AG04450 (cell line): ENCODE results near the gene FGF21. TPM values are rescaled to one million over a fixed set of nuclear protein-coding genes. Genes with fewer than 3 reads are reported as not detected.

Source experiments
- CTCF ChIA-PET: fragments of 300-600, 350-600 bp; formaldehyde crosslinking; extraction: SDS; loops from one replicate; lab custom pipeline; 2022; ENCODE audit warnings: antibody characterized with exemption, inconsistent platforms; lab: Charles Lee
- POLR2A ChIA-PET: fragments of 350-600 bp; formaldehyde crosslinking; extraction: SDS; loops from one replicate; lab custom pipeline; 2021; ENCODE audit warnings: antibody characterized with exemption, inconsistent platforms; lab: Yijun Ruan, JAX
- DNase-seq: peaks from one replicate; pipeline ENCODE4 v3.0.0-alpha.2; 2011; ENCODE audit warnings: low read depth, low spot score
- H3K27ac ChIP-seq: one replicate; pipeline ENCODE4 v1.5.1; 2012; ENCODE audit warnings: low read depth, low read length, control low read depth
- H3K27me3 ChIP-seq: one replicate; pipeline ENCODE4 v1.6.0; 2012; ENCODE audit warnings: low read length; ENCODE audit not compliant: control insufficient read depth, insufficient read depth
- H3K4me3 ChIP-seq: 2 replicates; pipeline ENCODE4 v1.5.1; 2011; ENCODE audit warnings: mild to moderate bottlenecking, low read depth, low read length, control low read depth
- H3K9me3 ChIP-seq: 2 replicates; pipeline ENCODE4 v1.5.1; 2012; ENCODE audit warnings: low read length; ENCODE audit not compliant: control insufficient read depth, insufficient read depth
- CTCF ChIP-seq: IDR thresholded peaks from 2 replicates; pipeline ENCODE4 v1.5.1; 2011; ENCODE audit warnings: low read depth, low read length, control low read depth, inconsistent platforms
- polyA plus RNA-seq: library from polyadenylated mRNA; depleted of rRNA; stranded (reverse); fragments of >200 nt; gene quantifications from 2 replicates; pipeline ENCODE4 v1.2.3, GENCODE V29; 2011

Gene FGF21
- polyA plus RNA-seq, 1 experiment, result not detected

DNA sequence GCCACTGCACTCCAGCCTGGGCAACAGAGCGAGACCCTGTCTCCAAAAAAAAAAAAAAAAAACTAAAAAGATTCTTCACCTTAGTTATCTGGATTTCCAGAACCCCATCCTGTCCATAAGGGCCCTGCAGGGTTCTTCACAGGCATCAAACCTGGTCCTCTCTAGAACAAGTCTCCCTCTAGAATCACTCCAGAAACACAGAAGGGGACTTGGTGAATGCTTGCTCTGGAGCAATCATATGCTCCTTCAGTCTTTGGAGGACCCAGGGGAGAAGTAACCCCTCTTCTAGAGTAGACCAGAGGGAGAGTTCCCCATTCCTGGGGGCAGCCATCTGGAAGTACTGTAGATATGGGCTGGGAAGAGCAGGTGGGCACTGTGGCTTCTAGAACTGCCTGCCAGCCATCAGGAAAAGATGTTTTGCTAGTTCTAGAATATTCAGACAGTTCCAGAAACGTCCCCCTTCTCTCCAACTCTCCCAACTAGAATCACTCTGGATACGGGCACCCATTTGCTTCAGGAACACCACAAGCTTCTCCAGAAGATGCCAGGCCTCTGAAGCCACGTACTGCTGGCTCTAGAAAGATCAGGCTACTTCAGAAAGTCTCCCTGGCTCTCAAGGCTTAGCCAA lies 5.6 kb upstream of the FGF21 start:
- Histone ChIP-seq H3K27me3 (peaks cover 40% of the 10 kb centered on the region), H3K4me3 (no peak overlapping the region), H3K9me3 (peaks cover 11% of the 10 kb centered on the region; the same call in 1 of the 2 replicates), H3K27ac (no peak overlapping the region)
- POLR2A ChIA-PET, result no interaction called here
- CTCF ChIA-PET, result no interaction called here
- DNase-seq, result no peak
- TF ChIP-seq CTCF, result no peak

GRCh38 chr19:48750351-48750750 lies 5.0 kb upstream of the FGF21 start:
- H3K9me3 ChIP-seq, result peaks cover 10% of the 10 kb centered on the region; the same call in 1 of the 2 replicates
- TF ChIP-seq CTCF, result no peak
- H3K27ac ChIP-seq, result no peak overlapping the region
- H3K4me3 ChIP-seq, result no peak overlapping the region
- peaks cover 40% of the 10 kb centered on the region for H3K27me3 ChIP-seq
- ChIA-PET POLR2A (no interaction called here), CTCF (no interaction called here)
- DNase-seq, result no peak

DNA sequence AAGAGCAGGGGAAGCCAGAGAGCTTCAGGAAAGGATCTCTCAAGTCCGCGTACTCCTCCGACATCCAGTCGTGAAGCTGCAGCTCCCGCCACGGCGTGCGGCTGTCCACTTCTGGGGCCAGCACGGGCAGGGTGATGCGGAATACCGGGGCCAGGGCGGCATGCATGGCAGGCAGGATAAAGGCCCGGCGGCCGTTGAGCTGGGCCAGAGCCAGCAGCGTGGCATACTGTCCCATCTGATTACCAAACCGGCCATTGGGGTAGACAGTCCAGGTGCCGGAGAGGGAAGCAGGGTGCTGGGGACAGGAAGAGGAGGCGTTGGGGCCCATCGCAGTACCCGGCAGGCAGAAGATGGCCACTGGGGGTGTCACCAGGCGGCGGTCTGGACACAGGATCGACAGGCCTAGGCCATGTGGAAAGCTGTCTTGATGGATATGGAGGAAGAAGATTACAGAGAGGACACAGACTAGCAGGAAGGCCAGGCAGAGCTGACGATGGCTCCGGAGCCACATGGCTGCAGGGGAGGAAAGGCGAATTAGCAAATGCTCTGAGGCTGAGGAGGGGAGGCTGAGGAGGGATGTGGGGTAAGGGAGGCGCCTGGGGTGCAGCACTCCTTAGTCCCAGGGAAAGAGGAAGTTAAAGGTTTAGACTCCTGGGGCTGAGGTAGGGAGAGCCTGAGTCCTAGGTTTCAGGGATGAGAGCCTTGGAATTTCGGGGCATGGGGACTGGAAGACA lies 4.4 kb upstream of the FGF21 start:
- no peak for DNase-seq
- ChIA-PET POLR2A (no interaction called here), CTCF (no interaction called here)
- H3K27ac ChIP-seq, result no peak overlapping the region
- peaks cover 5% of the 10 kb centered on the region; the same call in 1 of the 2 replicates for H3K9me3 ChIP-seq
- peaks cover 36% of the 10 kb centered on the region for H3K27me3 ChIP-seq
- H3K4me3 ChIP-seq, result no peak overlapping the region
- TF ChIP-seq CTCF, result no peak

- no peak for TF ChIP-seq CTCF
- CTCF ChIA-PET, result interaction anchor here (0.7 kb wide), 1 partner anchor 87 kb away, joined by 12 read pairs; no protein-coding TSS in a partner anchor
- POLR2A ChIA-PET, result no interaction called here
- H3K27me3 ChIP-seq, result peaks cover 36% of the 10 kb centered on the region
- H3K4me3 ChIP-seq, result peak overlapping the region; percentile 20; the same call in 1 of the 2 replicates
- DNase-seq, result no peak
- H3K27ac ChIP-seq, result no peak overlapping the region
- H3K9me3 ChIP-seq, result peaks cover 5% of the 10 kb centered on the region; the same call in 1 of the 2 replicates
Measured at GRCh38 chr19:48751845-48752495, 3.4 kb upstream of the FGF21 start.
